Endothelial cell of umbilical vein (primary cell): ENCODE measurements around the gene INTS14.

Experiments
- CTCF ChIP-seq, 2 donors: IDR thresholded peaks; 1 replicate in 1 of 2; 2 replicates in 1 of 2; pipeline ENCODE4 v1.5.1; 2011; ENCODE audit warnings: low read length in 2 of 2, mild to moderate bottlenecking in 2 of 2, moderate library complexity in 2 of 2, control low read depth in 1 of 2, inconsistent platforms in 1 of 2, low read depth in 1 of 2; ENCODE audit not compliant: insufficient read depth in 1 of 2; ENCODE audit errors: extremely low read depth in 1 of 2
- EZH2 ChIP-seq: IDR thresholded peaks from 2 replicates; pipeline ENCODE4 v1.6.1; 2012; ENCODE audit warnings: borderline replicate concordance, low read depth, mild to moderate bottlenecking, moderate library complexity, low read length, inconsistent platforms; ENCODE audit not compliant: severe bottlenecking
- FOS ChIP-seq: IDR thresholded peaks from 2 replicates; pipeline ENCODE4 v1.6.1; 2011; ENCODE audit warnings: mild to moderate bottlenecking, low read length, moderate library complexity, borderline replicate concordance; ENCODE audit not compliant: insufficient read depth
- GATA2 ChIP-seq: IDR thresholded peaks from 2 replicates; pipeline ENCODE4 v1.7.0; 2011; ENCODE audit warnings: low read depth, mild to moderate bottlenecking, moderate library complexity, mixed read lengths, low read length; ENCODE audit not compliant: insufficient read length, insufficient read depth
- JUN ChIP-seq: IDR thresholded peaks from 2 replicates; pipeline ENCODE4 v1.6.1; 2011; ENCODE audit warnings: borderline replicate concordance, low read depth; ENCODE audit not compliant: insufficient read length, insufficient read depth
- MAX ChIP-seq: IDR thresholded peaks from 2 replicates; pipeline ENCODE4 v1.6.1; 2011; ENCODE audit not compliant: insufficient read depth, insufficient read length
- MYC ChIP-seq: IDR thresholded peaks from one replicate; pipeline ENCODE4 v1.6.1; 2011; ENCODE audit warnings: mild to moderate bottlenecking, low read depth, low read length
- POLR2A ChIP-seq: IDR thresholded peaks from 2 replicates; pipeline ENCODE4 v1.6.1; 2012; ENCODE audit warnings: low read depth, mild to moderate bottlenecking, control low read depth, low read length
- POLR2AphosphoS5 ChIP-seq: IDR thresholded peaks from 2 replicates; pipeline ENCODE4 v1.6.1; 2012; ENCODE audit warnings: low read depth, mild to moderate bottlenecking, control low read depth, low read length, moderate library complexity; ENCODE audit not compliant: insufficient read depth

DNA sequence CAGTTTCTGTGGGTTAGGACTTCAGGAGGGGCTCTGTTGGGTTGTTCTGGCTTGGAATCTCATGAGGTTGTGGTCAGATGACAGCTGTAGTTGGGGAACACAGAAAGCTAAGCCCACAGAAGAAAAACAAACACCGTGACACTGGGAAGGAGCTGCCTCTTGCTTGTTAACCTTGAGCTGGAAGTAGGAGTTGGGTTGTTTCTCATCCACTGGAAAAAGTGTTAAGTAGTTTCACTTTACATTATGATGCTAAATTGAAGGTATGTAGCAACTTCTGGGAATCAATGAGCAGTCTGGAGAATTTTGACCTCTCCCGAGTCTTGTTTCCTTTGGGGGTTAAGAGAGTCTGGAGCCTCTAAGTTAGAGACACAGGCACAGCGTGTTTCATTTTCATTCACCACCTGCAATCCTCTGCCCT lies 60.2 kb downstream of the INTS14 start:
- TF ChIP-seq POLR2A: no peak
- no peak for TF ChIP-seq CTCF (IDR thresholded peaks at IDR 0.05; ENCODE audit: extremely low read depth in 1 of 2, insufficient read depth in 1 of 2, low read depth in 1 of 2, low read length in 2 of 2)
- TF ChIP-seq MAX: no peak
- TF ChIP-seq POLR2AphosphoS5: no peak
- no peak for TF ChIP-seq GATA2
- TF ChIP-seq EZH2: no peak
- TF ChIP-seq FOS: no peak
- no peak for TF ChIP-seq MYC
- TF ChIP-seq JUN: no peak
